Endothelial cell of umbilical vein (primary cell): ENCODE data around the gene R3HCC1L. TPM values are rescaled to one million over a fixed set of nuclear protein-coding genes. Genes with fewer than 3 reads are reported as not detected.

Experiments
- BruUV-seq: library from RNA; stranded (reverse); fragments of 400-500 nt; replicated peaks from 2 replicates; lab custom pipeline; 2021; lab: Mats Ljungman, UMichigan
- CTCF ChIA-PET: fragments of 300-600, 350-600 bp; sonication (Branson Sonifier 250); formaldehyde crosslinking; loops from one replicate; lab custom pipeline; 2021; ENCODE audit warnings: antibody characterized with exemption, inconsistent platforms; lab: Charles Lee
- POLR2A ChIA-PET: fragments of 300-600, 350-600 bp; sonication (Branson Sonifier 250); formaldehyde crosslinking; loops from one replicate; lab custom pipeline; 2021; ENCODE audit warnings: antibody characterized with exemption, inconsistent platforms; lab: Charles Lee
- DNase-seq: peaks from one replicate; pipeline ENCODE4 v3.0.0-alpha.2; 2011; ENCODE audit warnings: low read depth, low spot score
- FAIRE-seq: peaks from 2 replicates; lab custom pipeline; 2011; peaks lifted over from hg19 to GRCh38; lab: Jason Lieb, UNC
- H2AFZ ChIP-seq: 2 replicates; pipeline ENCODE4 v1.6.0; 2012; ENCODE audit warnings: low read depth, low read length, control low read depth, inconsistent platforms
- H3K27ac ChIP-seq: 2 replicates; pipeline ENCODE4 v1.5.1; 2011; ENCODE audit warnings: low read depth, mild to moderate bottlenecking, control low read depth, low read length, moderate library complexity; ENCODE audit not compliant: insufficient read depth
- H3K27me3 ChIP-seq, 2 experiments: 2 replicates each; pipeline versions ENCODE4 v1.6.0 to v1.6.1; 2011; ENCODE audit warnings: low read length in 2 of 2, mixed read lengths in 1 of 2; ENCODE audit not compliant: control insufficient read depth in 2 of 2, insufficient read depth in 2 of 2
- H3K36me3 ChIP-seq, 2 experiments: 2 replicates in 1 of 2; 3 replicates in 1 of 2; pipeline ENCODE4 v1.5.1; 2011; ENCODE audit warnings: low read length in 2 of 2, mild to moderate bottlenecking in 1 of 2, moderate library complexity in 1 of 2; ENCODE audit not compliant: control insufficient read depth in 2 of 2, insufficient read depth in 2 of 2; ENCODE audit errors: extremely low read depth in 1 of 2
- H3K4me1 ChIP-seq: 3 replicates; pipeline ENCODE4 v1.5.1; 2011; ENCODE audit warnings: mild to moderate bottlenecking, low read length; ENCODE audit not compliant: control insufficient read depth, insufficient read depth; ENCODE audit errors: extremely low read depth
- H3K4me2 ChIP-seq: 2 replicates; pipeline ENCODE4 v1.6.1; 2011; ENCODE audit warnings: low read length, control low read depth, mixed read lengths; ENCODE audit not compliant: insufficient read depth
- H3K4me3 ChIP-seq, 3 experiments: fragments of 200-600 bp in 1 of 3; sonication (generic), shearing (Covaris generic) in 1 of 3; replicated peaks in 1 of 3; 2 replicates each; pipeline ENCODE4 v1.5.1; 2011 to 2016; ENCODE audit warnings: control low read depth in 3 of 3, low read length in 3 of 3, mild to moderate bottlenecking in 2 of 3, inconsistent platforms in 1 of 3, low read depth in 1 of 3, moderate library complexity in 1 of 3; ENCODE audit not compliant: insufficient read depth in 1 of 3
- H3K79me2 ChIP-seq: 2 replicates; pipeline ENCODE4 v1.6.0; 2012; ENCODE audit warnings: low read length, inconsistent platforms; ENCODE audit not compliant: control insufficient read depth, insufficient read depth
- H3K9ac ChIP-seq: replicated peaks from 2 replicates; pipeline ENCODE3; 2011; ENCODE audit warnings: low read length, control low read depth; ENCODE audit not compliant: insufficient read depth; ENCODE audit errors: extremely low read depth
- H3K9me1 ChIP-seq: replicated peaks from 3 replicates; pipeline ENCODE4 v1.6.0; 2011; ENCODE audit warnings: mild to moderate bottlenecking, low read length; ENCODE audit not compliant: control insufficient read depth, insufficient read depth; ENCODE audit errors: extremely low read depth
- H3K9me3 ChIP-seq: replicated peaks from 2 replicates; pipeline ENCODE4 v1.5.1; 2012; ENCODE audit warnings: low read length, inconsistent platforms; ENCODE audit not compliant: control insufficient read depth, insufficient read depth
- H4K20me1 ChIP-seq: replicated peaks from 2 replicates; pipeline ENCODE3; 2011; ENCODE audit warnings: mild to moderate bottlenecking, low read length; ENCODE audit not compliant: control insufficient read depth, insufficient read depth; ENCODE audit errors: extremely low read depth
- CTCF ChIP-seq, 2 donors: IDR thresholded peaks; 1 replicate in 1 of 2; 2 replicates in 1 of 2; pipeline ENCODE4 v1.5.1; 2011; ENCODE audit warnings: low read length in 2 of 2, mild to moderate bottlenecking in 2 of 2, moderate library complexity in 2 of 2, control low read depth in 1 of 2, inconsistent platforms in 1 of 2, low read depth in 1 of 2; ENCODE audit not compliant: insufficient read depth in 1 of 2; ENCODE audit errors: extremely low read depth in 1 of 2
- EZH2 ChIP-seq: IDR thresholded peaks from 2 replicates; pipeline ENCODE4 v1.6.1; 2012; ENCODE audit warnings: borderline replicate concordance, low read depth, mild to moderate bottlenecking, moderate library complexity, low read length, inconsistent platforms; ENCODE audit not compliant: severe bottlenecking
- FOS ChIP-seq: IDR thresholded peaks from 2 replicates; pipeline ENCODE4 v1.6.1; 2011; ENCODE audit warnings: mild to moderate bottlenecking, low read length, moderate library complexity, borderline replicate concordance; ENCODE audit not compliant: insufficient read depth
- GATA2 ChIP-seq: IDR thresholded peaks from 2 replicates; pipeline ENCODE4 v1.7.0; 2011; ENCODE audit warnings: low read depth, mild to moderate bottlenecking, moderate library complexity, mixed read lengths, low read length; ENCODE audit not compliant: insufficient read length, insufficient read depth
- JUN ChIP-seq: IDR thresholded peaks from 2 replicates; pipeline ENCODE4 v1.6.1; 2011; ENCODE audit warnings: borderline replicate concordance, low read depth; ENCODE audit not compliant: insufficient read length, insufficient read depth
- MAX ChIP-seq: IDR thresholded peaks from 2 replicates; pipeline ENCODE4 v1.6.1; 2011; ENCODE audit not compliant: insufficient read depth, insufficient read length
- MYC ChIP-seq: IDR thresholded peaks from one replicate; pipeline ENCODE4 v1.6.1; 2011; ENCODE audit warnings: mild to moderate bottlenecking, low read depth, low read length
- POLR2A ChIP-seq: IDR thresholded peaks from 2 replicates; pipeline ENCODE4 v1.6.1; 2012; ENCODE audit warnings: low read depth, mild to moderate bottlenecking, control low read depth, low read length
- POLR2AphosphoS5 ChIP-seq: IDR thresholded peaks from 2 replicates; pipeline ENCODE4 v1.6.1; 2012; ENCODE audit warnings: low read depth, mild to moderate bottlenecking, control low read depth, low read length, moderate library complexity; ENCODE audit not compliant: insufficient read depth
- dilution Hi-C: fragments of 300-500 bp; cut with MboI; formaldehyde crosslinking; loops from one replicate; pipeline ENCODE4 v1.15.0; 2019; ENCODE audit warnings: low sequenced_read_pairs; ENCODE audit not compliant: extremely low pct_ligation_motif_present
- intact Hi-C: fragments of 100-400 bp; cut with micrococcal nuclease; formaldehyde crosslinking; loops from one replicate; pipeline ENCODE4 v1.10.0; 2022
- polyA plus RNA-seq, 4 experiments: library from polyadenylated mRNA; depleted of rRNA in 3 of 4; stranded (reverse) in 3 of 4; unstranded in 1 of 4; fragments of >200 nt; gene quantifications; 2 replicates each; pipeline versions ENCODE4 v1.2.1 to v1.2.3, GENCODE V29; 2011 to 2012; ENCODE audit warnings: missing spikeins in 1 of 4
- total RNA-seq: library from RNA; stranded (reverse); gene quantifications from 2 replicates; pipeline ENCODE4 v1.2.3, GENCODE V29; 2021

Gene R3HCC1L
- total and polyA plus RNA-seq, 2 donors (not counting 3 experiments of a cell fraction or from before 2014, with no cell fraction given) = 6.3 to 12.4 TPM

- no peaks in the 10 kb centered on the region for H3K36me3 ChIP-seq
- no peaks in the 10 kb centered on the region for H3K9me1 ChIP-seq
- no peaks in the 10 kb centered on the region for H3K27me3 ChIP-seq
- POLR2A ChIA-PET = no interaction called here
- no peak overlapping the region for H3K4me2 ChIP-seq
- no peak overlapping the region for H3K27ac ChIP-seq
- intact Hi-C loops (no loop called here), dilution Hi-C loops (no loop called here)
- FAIRE-seq = no peak
- H2AFZ ChIP-seq = no peak overlapping the region
- peaks cover 12% of the 10 kb centered on the region for H3K79me2 ChIP-seq
- peaks cover 6% of the 10 kb centered on the region for H4K20me1 ChIP-seq
- no peak for DNase-seq
- CTCF ChIA-PET = interaction anchor here (1.2 to 5.7 kb wide), 8 partner anchors 10 to 1075 kb away, joined by 3 to 264 read pairs (median 20); no protein-coding TSS in a partner anchor
- H3K4me3 ChIP-seq = no peak overlapping the region
- H3K9ac ChIP-seq = no peak overlapping the region
- no TSS peak for BruUV-seq
- H3K9me3 ChIP-seq = no peaks in the 10 kb centered on the region
- no peaks in the 10 kb centered on the region for H3K4me1 ChIP-seq
- no peak for TF ChIP-seq CTCF (IDR thresholded peaks at IDR 0.05; ENCODE audit: extremely low read depth in 1 of 2, insufficient read depth in 1 of 2, low read depth in 1 of 2, low read length in 2 of 2)
These were observed 37.6 kb downstream of the R3HCC1L start for GRCh38 chr10:98172073-98172472.

GRCh38 chr10:98172495-98172894, 38.0 kb downstream of the R3HCC1L start:
- POLR2A ChIA-PET = no interaction called here
- dilution Hi-C loops (no loop called here), intact Hi-C loops (no loop called here)
- Histone ChIP-seq H3K36me3 (no peaks in the 10 kb centered on the region), H2AFZ (no peak overlapping the region), H4K20me1 (peaks cover 6% of the 10 kb centered on the region), H3K4me3 (no peak overlapping the region), H3K9me1 (no peaks in the 10 kb centered on the region), H3K4me1 (no peaks in the 10 kb centered on the region), H3K79me2 (peaks cover 15% of the 10 kb centered on the region), H3K27me3 (no peaks in the 10 kb centered on the region), H3K9ac (no peak overlapping the region), H3K9me3 (no peaks in the 10 kb centered on the region), H3K4me2 (no peak overlapping the region), H3K27ac (no peak overlapping the region)
- CTCF ChIA-PET = interaction anchor here (1.6 to 5.7 kb wide), 5 partner anchors 10 to 139 kb away, joined by 3 to 264 read pairs (median 20); no protein-coding TSS in a partner anchor
- DNase-seq = no peak
- FAIRE-seq = no peak
- TF ChIP-seq JUN (no peak), FOS (no peak), POLR2AphosphoS5 (no peak), CTCF (IDR thresholded peaks at IDR 0.05; ENCODE audit: extremely low read depth in 1 of 2, insufficient read depth in 1 of 2, low read depth in 1 of 2, low read length in 2 of 2) (no peak), MAX (no peak), MYC (no peak), POLR2A (no peak), GATA2 (no peak), EZH2 (no peak)
- no TSS peak for BruUV-seq
